A673 (cell line): ENCODE measurements around the gene RMI2. TPM values are rescaled to one million over a fixed set of nuclear protein-coding genes. Genes with fewer than 3 reads are reported as not detected.
"Not testable (repeated sequence)": the region's sequence is repeated elsewhere in the genome, so short reads cannot be mapped to it uniquely, and the experiment has no call there.

Experiments used
- BruUV-seq: library from RNA; stranded (reverse); fragments of 400-500 nt; replicated peaks from 2 replicates; lab custom pipeline; 2021; lab: Mats Ljungman, UMichigan
- CTCF ChIA-PET: fragments of 300-600 bp; sonication (Branson Sonifier 250); formaldehyde crosslinking; loops from one replicate; lab custom pipeline; 2022; ENCODE audit warnings: antibody characterized with exemption; lab: Charles Lee
- POLR2A ChIA-PET: fragments of 300-600 bp; sonication (Branson Sonifier 250); formaldehyde crosslinking; loops from one replicate; lab custom pipeline; 2022; ENCODE audit warnings: antibody characterized with exemption; ENCODE audit not compliant: low non-redundant PET; lab: Charles Lee
- DNase-seq: peaks from one replicate; pipeline ENCODE4 v3.0.0-alpha.2; 2015; ENCODE audit warnings: low spot score
- H3K27ac ChIP-seq: fragments of 200-600 bp; sonication (generic); 2 replicates; pipeline ENCODE4 v1.5.1; 2016; ENCODE audit warnings: mixed run types, low read depth, mild to moderate bottlenecking, mixed read lengths, antibody characterized with exemption, low read length; ENCODE audit not compliant: poor library complexity, severe bottlenecking
- H3K27me3 ChIP-seq: fragments of 200-600 bp; sonication (generic); replicated peaks from 2 replicates; pipeline ENCODE4 v1.6.1; 2017; ENCODE audit warnings: mixed run types, low read depth, mild to moderate bottlenecking, mixed read lengths, antibody characterized with exemption, low read length; ENCODE audit not compliant: insufficient read depth, poor library complexity
- H3K36me3 ChIP-seq: fragments of 200-600 bp; sonication (generic); 2 replicates; pipeline ENCODE4 v1.6.1; 2016; ENCODE audit warnings: mixed run types, mild to moderate bottlenecking, mixed read lengths, antibody characterized with exemption, low read length; ENCODE audit not compliant: insufficient read depth, poor library complexity, severe bottlenecking
- H3K4me1 ChIP-seq: fragments of 200-600 bp; sonication (generic); 2 replicates; pipeline ENCODE4 v1.6.1; 2017; ENCODE audit warnings: mixed run types, mild to moderate bottlenecking, mixed read lengths, antibody characterized with exemption, low read length; ENCODE audit not compliant: insufficient read depth, poor library complexity, severe bottlenecking
- H3K4me3 ChIP-seq: fragments of 200-600 bp; sonication (generic); 2 replicates; pipeline ENCODE4 v1.5.1; 2016; ENCODE audit warnings: low read depth, mixed run types, mild to moderate bottlenecking, mixed read lengths, low read length; ENCODE audit not compliant: poor library complexity, severe bottlenecking
- H3K9me3 ChIP-seq: fragments of 200-600 bp; sonication (generic); 2 replicates; pipeline ENCODE4 v1.6.1; 2016; ENCODE audit warnings: mixed run types, low read depth, mild to moderate bottlenecking, mixed read lengths, antibody characterized with exemption, low read length; ENCODE audit not compliant: poor library complexity, severe bottlenecking
- CTCF ChIP-seq: fragments of 300-800, 200-600 bp; sonication (generic); conservative IDR thresholded peaks from 2 replicates; pipeline ENCODE4 v1.5.1; 2017; ENCODE audit warnings: low read depth, mild to moderate bottlenecking, antibody characterized with exemption, low read length, moderate library complexity, mixed read lengths
- EZH2 ChIP-seq: fragments of 200-600 bp; sonication (generic); IDR thresholded peaks from 2 replicates; pipeline ENCODE4 v1.6.1; 2017; ENCODE audit warnings: borderline replicate concordance, low read depth, mild to moderate bottlenecking, mixed read lengths, antibody characterized with exemption, low read length; ENCODE audit not compliant: poor library complexity, severe bottlenecking
- intact Hi-C: fragments of 100-400 bp; cut with micrococcal nuclease; formaldehyde crosslinking; loops from one replicate; pipeline ENCODE4 v1.10.0; 2022; ENCODE audit not compliant: unreplicated experiment
- total RNA-seq: library from RNA; stranded (reverse); gene quantifications from 2 replicates; pipeline ENCODE4 v1.2.3, GENCODE V29; 2021

RMI2 gene
- total RNA-seq, 1 experiment from 2014 or later, result 28.5 TPM

- no peak overlapping the region for H3K4me3 ChIP-seq
- H3K9me3 ChIP-seq, result no peaks in the 10 kb centered on the region
- no peak overlapping the region for H3K27ac ChIP-seq
- no peaks in the 10 kb centered on the region for H3K27me3 ChIP-seq
- CTCF ChIA-PET, result no interaction called here
- no peak for DNase-seq
- peaks cover 38% of the 10 kb centered on the region for H3K4me1 ChIP-seq
- POLR2A ChIA-PET, result no interaction called here
- H3K36me3 ChIP-seq, result no peaks in the 10 kb centered on the region
- BruUV-seq, result no TSS peak
- TF ChIP-seq EZH2 (no peak), CTCF (no peak)
- intact Hi-C loops, result no loop called here
These were observed 18.6 kb downstream of the RMI2 start for GRCh38 chr16:11363927-11364258.

DNA sequence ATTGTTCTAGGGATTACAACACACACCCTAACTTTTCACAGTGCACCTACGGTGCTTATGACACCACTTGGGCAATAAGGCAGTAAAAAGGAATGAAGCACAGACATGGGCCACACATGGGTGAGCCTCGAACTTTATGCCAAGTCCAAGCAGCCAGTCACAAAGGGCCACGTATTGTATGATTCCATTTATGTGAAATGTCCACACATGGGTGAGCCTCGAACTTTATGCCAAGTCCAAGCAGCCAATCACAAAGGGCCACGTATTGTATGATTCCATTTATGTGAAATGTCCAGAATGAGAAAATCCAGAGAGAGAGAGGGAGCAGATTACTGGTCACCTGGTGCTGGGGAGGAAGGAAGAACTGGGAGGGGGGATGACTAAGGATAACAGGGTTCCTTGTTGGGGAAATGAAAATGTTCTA lies 22.2 kb downstream of the RMI2 start:
- CTCF ChIA-PET, result no interaction called here

GRCh38 chr16:11370084-11370931 lies 25.0 kb downstream of the RMI2 start:
- DNase-seq, result no peak
- no peaks in the 10 kb centered on the region for H3K27me3 ChIP-seq
- H3K36me3 ChIP-seq, result no peaks in the 10 kb centered on the region
- no TSS peak for BruUV-seq
- ChIA-PET POLR2A (interaction anchor here (0.6 to 1.1 kb wide), 2 partner anchors 59 to 300 kb away, joined by 4 to 7 read pairs; no protein-coding TSS in a partner anchor), CTCF (interaction anchor here (0.7 kb wide), 1 partner anchor 335 kb away, joined by 6 read pairs; no protein-coding TSS in a partner anchor)
- H3K27ac ChIP-seq, result no peak overlapping the region
- no peaks in the 10 kb centered on the region for H3K4me1 ChIP-seq
- no peak overlapping the region for H3K4me3 ChIP-seq
- intact Hi-C loops, result no loop called here
- TF ChIP-seq EZH2 (no peak), CTCF (no peak)
- no peaks in the 10 kb centered on the region for H3K9me3 ChIP-seq

More for the DNA sequence above, 22.2 kb downstream of the RMI2 start:
- no peaks in the 10 kb centered on the region for H3K9me3 ChIP-seq
- POLR2A ChIA-PET, result no interaction called here
- no peak overlapping the region for H3K4me3 ChIP-seq
- BruUV-seq, result no TSS peak
- intact Hi-C loops, result no loop called here
- no peak overlapping the region for H3K27ac ChIP-seq
- TF ChIP-seq EZH2 (no peak), CTCF (no peak)
- H3K4me1 ChIP-seq, result peaks cover 8% of the 10 kb centered on the region
- H3K27me3 ChIP-seq, result no peaks in the 10 kb centered on the region
- no peak for DNase-seq
- no peaks in the 10 kb centered on the region for H3K36me3 ChIP-seq

DNA sequence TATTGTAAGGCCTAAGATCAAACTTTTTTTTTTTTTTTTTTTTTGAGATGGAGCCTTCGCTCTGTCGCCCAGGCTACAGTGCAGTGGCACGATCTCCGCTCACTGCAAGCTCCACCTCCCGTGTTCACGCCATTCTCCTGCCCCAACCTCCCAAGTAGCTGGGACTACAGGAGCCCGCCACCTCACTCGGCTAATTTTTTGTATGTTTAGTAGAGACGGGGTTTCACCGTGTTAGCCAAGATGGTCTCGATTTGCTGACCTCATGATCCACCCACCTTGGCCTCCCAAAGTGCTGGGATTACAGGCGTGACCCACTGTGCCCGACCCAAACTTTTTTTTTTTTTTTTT lies 25.6 kb downstream of the RMI2 start:
- H3K4me1 ChIP-seq, H3K36me3 ChIP-seq, H3K27me3 ChIP-seq, DNase-seq, intact Hi-C loops, H3K27ac ChIP-seq, H3K4me3 ChIP-seq, H3K9me3 ChIP-seq, BruUV-seq: not testable (repeated sequence)
- CTCF ChIA-PET, result interaction anchor here (0.7 kb wide), 2 partner anchors 334 to 417 kb away, joined by 5 to 6 read pairs; no protein-coding TSS in a partner anchor
- POLR2A ChIA-PET, result interaction anchor here (1.1 kb wide), 1 partner anchor 301 kb away, joined by 7 read pairs; no protein-coding TSS in a partner anchor
